Fibroblast of the aortic adventitia (primary cell): ENCODE data around the gene SLC1A2. TPM values are rescaled to one million over a fixed set of nuclear protein-coding genes. Genes with fewer than 3 reads are reported as not detected.

Experiments
- DNase-seq: peaks from one replicate; pipeline ENCODE4 v3.0.0-alpha.2; 2010; ENCODE audit warnings: low read depth
- H3K4me3 ChIP-seq: 2 replicates; pipeline ENCODE4 v1.5.1; 2011; ENCODE audit warnings: low read depth, mild to moderate bottlenecking, control low read depth, low read length, moderate library complexity
- total RNA-seq: library from RNA; depleted of rRNA; stranded (reverse); fragments of >200 nt; gene quantifications from 2 replicates; pipeline ENCODE4 v1.2.3, GENCODE V29; 2012; ENCODE audit warnings: low replicate concordance
- TF ChIP-seq, protein P1 (sequence below): IDR thresholded peaks from 2 replicates; pipeline ENCODE4 v1.5.1; 2011; ENCODE audit warnings: mild to moderate bottlenecking, low read length, control low read depth, inconsistent platforms; ENCODE audit not compliant: insufficient read depth

SLC1A2 gene
- 10.5 and 23.6 TPM in 2 replicates for total RNA-seq

DNA sequence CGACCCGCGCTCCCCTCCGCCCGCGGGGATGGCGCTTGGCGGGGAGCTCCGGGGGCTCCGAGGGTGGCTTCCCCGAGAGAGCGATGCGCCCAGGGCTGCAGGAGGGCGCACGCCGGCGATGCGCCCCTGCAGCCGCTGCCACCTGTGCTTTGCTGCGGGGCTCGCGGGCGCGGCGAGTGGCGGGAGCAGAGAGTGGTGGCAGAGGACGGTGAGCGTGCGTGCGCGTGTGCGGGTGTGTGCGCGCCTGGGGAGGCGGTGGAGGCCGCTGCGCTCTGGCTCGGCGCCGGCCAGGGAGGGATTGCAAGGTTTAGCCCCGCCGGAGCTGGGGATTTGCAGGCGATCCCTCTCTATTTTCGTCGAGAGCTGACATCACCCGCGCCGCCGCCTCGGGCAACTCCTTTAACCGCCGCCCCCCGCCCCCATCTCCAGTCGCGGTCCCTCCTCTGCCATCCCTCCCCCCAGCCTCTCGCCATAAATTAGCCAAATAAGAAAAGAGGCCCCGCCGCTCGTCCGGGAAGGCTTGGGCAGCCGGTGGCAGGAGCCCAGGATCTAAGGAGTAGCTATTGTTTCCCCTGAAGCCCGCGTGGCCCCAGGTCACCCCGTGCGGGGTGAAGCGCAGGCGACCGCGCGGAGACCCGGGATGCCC is at the start of gene SLC1A2:
TSS of gene SLC1A2 (minus strand) at position 375 of the 646 bp plus-strand sequence. CDS start 592 bp downstream, outside the sequence.
- peak; percentile 24 for DNase-seq
- TF ChIP-seq, protein P1, sequence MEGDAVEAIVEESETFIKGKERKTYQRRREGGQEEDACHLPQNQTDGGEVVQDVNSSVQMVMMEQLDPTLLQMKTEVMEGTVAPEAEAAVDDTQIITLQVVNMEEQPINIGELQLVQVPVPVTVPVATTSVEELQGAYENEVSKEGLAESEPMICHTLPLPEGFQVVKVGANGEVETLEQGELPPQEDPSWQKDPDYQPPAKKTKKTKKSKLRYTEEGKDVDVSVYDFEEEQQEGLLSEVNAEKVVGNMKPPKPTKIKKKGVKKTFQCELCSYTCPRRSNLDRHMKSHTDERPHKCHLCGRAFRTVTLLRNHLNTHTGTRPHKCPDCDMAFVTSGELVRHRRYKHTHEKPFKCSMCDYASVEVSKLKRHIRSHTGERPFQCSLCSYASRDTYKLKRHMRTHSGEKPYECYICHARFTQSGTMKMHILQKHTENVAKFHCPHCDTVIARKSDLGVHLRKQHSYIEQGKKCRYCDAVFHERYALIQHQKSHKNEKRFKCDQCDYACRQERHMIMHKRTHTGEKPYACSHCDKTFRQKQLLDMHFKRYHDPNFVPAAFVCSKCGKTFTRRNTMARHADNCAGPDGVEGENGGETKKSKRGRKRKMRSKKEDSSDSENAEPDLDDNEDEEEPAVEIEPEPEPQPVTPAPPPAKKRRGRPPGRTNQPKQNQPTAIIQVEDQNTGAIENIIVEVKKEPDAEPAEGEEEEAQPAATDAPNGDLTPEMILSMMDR = no peak
- H3K4me3 ChIP-seq = peak within 1 kb of the TSS; percentile 59

DNA sequence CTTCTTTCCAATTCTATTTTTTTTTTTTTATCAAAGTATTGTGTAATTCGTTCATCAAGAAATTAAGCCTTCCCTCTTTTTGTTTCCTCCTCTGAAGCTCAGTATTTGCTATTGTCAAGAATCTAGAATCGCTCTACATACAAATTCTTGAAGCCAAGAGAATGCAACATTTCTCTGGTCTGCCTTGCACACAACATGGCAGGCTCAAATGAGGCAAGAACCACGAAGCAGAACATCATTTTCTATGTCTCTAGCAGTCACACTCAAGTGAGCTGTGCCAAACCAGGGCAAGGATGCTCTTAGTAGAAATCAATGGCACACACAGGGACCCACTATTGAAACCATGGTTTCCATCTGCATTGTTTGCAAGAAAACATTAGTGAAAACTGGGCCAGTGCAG is 46.7 kb upstream of the SLC1A2 start:
- DNase-seq = no peak
- TF ChIP-seq, protein P1 = no peak
- H3K4me3 ChIP-seq = no peak overlapping the region

DNA sequence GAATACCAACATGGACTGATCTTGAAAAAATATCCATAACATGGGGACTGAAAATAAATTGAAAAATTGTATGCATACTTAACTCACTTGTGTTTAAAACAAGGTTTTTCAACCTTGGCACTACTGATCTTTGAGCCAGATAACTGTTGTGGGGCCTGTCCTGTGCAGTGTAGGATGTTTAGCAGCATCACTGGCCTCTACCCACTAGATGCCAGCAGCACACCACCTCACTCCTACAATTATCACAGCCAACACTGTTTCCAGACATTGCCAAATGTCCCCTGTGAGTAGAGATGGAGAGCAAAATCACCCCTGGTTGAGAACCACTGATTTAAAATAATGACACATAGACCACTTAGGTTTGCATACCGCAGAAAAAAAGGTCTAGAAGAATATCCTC is 45.0 kb upstream of the SLC1A2 start:
- no peak overlapping the region for H3K4me3 ChIP-seq
- DNase-seq = peak; percentile 20
- TF ChIP-seq, protein P1 = peak; percentile 36

DNA sequence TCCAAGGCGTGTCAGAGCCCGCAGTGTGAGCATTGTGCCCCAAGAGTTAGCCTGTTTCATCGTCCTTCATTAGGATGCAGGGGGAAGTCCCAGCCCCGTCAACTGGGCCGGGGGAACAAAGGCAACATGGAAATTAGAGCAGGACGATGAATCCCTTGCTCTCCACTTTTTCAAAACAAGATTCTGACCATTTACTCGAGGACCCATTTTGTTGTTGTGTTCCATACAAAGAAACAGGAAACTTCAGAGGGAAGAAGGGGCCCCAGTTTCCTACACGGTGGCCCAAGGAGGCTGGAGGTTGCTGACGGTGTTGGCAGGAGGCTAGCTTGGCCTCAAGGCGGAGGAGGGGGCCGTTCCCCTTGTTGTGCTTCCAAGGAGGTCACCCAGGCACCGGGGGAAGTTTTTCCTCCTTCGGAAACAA is 44.0 kb upstream of the SLC1A2 start:
- H3K4me3 ChIP-seq = no peak overlapping the region
- no peak for DNase-seq
- TF ChIP-seq, protein P1 = no peak

DNA sequence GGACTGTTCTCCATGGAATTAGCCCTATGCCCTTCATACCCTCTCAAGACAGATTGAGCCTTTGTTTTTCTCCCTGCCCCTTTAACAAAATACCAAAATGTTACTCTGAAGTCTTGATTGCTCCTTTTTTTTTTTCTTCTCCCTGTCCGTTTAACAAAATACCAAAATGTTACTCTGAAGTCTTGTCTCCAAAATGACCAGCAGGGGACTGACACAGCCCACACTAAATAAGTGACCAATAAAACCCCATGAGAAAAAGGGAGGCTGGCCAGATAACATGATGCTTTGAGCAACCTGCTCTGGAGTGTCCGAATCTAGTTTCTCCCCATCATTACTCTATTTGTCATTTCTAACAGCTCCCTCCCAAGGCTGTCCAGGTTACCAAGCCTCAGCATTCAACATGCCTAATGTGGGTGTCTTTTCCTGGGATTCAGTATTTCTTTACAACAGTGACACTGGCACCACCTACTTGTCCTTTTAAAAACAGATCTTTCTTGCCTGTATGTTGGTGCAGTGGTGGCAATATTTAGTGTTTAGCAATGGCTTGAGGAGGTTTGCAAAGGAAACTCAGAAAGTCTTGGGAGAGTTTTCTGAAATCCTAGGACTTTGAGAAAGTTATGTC is 42.7 kb upstream of the SLC1A2 start:
- no peak overlapping the region for H3K4me3 ChIP-seq
- TF ChIP-seq, protein P1 = no peak
- no peak for DNase-seq

DNA sequence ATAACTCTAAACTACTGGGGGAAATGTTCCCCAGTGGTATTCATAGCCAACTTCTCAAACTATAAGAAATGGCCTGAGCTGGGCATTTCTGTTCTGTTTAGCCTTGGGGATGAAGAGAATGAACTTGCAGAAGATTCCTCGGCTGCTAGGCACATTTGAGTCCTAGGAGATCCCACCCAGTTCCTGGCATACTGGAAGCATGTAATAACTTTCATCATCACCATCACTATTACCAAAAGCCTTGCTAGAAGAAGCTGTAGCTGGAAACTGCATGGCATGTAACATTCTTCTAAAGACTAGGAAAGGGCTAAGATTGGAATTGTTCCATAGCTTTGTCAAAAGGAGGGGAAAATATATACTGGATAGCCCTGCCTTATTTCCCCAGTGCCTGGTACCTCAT is 40.1 kb upstream of the SLC1A2 start:
- TF ChIP-seq, protein P1 = no peak
- no peak for DNase-seq

More for the DNA sequence above, 40.1 kb upstream of the SLC1A2 start:
- no peak overlapping the region for H3K4me3 ChIP-seq
